Activated T-cell treated with anti-CD3 and anti-CD28 coated beads, Interleukin-2, amount 50 U/mL, for 24 hours (primary cell): ENCODE results near the gene ZKSCAN8.

ENCODE experiments used
- DNase-seq: peaks from one replicate; pipeline ENCODE4 v3.0.0-alpha.2; 2020
- H3K27ac Mint-ChIP-seq: 2 replicates; pipeline ENCODE4 v1.8.0; 2020; ENCODE audit warnings: mild to moderate bottlenecking, mixed read lengths
- H3K27me3 Mint-ChIP-seq: 2 replicates; pipeline ENCODE4 v1.8.0; 2020; ENCODE audit warnings: mixed read lengths
- H3K36me3 Mint-ChIP-seq: 2 replicates; pipeline ENCODE4 v1.8.0; 2020; ENCODE audit warnings: low read depth, mixed read lengths
- H3K4me1 Mint-ChIP-seq: 2 replicates; pipeline ENCODE4 v1.8.0; 2020; ENCODE audit warnings: low read depth, mixed read lengths
- H3K4me3 Mint-ChIP-seq: 2 replicates; pipeline ENCODE4 v1.8.0; 2020; ENCODE audit warnings: mild to moderate bottlenecking, moderate library complexity, mixed read lengths
- H3K9me3 Mint-ChIP-seq: 2 replicates; pipeline ENCODE4 v1.8.0; 2020; ENCODE audit warnings: mixed read lengths

The ZKSCAN8 gene

DNA sequence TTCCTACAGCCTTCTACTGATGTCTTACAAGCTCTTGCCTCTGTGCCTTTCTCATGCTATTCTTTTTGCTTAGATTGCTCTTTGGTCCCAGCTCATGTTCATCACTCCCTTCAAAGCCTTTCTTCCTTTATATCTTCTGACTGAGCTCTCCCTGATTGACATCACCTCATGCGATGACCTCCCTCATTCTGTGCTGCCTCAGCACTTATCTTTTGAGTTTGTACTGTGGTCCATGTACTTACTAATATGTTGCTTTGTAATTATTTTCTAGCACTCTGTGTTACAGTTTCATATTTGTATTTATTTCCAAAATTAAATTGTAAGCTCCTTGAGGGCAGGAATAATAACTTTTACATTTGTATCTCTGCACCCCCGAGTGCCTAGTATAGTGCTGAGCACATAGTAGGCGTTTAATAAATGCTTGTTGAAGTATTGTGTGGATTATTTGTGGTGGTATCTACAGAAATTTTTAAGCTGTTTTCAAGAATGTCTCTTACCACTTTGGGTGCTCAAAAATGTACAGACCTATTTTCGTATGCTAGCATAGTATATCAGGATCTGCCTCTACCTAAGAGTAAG, 17.4 kb downstream of the ZKSCAN8 start:
- Mint-ChIP-seq H3K4me3 (no peak overlapping the region), H3K36me3 (peaks cover 77% of the 10 kb centered on the region)

DNA sequence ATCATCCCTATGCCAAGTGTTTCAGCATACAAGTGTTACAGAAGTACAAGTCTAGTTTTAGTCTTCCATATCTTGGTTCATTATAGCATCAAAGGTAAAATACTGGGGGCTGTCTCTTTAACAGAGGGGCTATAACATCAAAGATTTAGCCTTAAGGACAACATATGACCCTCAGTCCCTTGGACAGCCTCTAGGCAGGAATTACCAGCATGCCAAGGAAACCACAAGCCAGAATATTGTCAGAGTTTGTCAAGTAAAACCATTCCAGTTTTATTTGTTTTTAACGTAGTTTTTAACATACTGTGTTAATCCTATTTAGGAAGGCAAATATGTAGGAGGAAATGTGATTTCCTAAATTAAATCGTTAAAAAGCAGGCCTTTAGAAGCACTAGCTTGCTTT, 18.6 kb downstream of the ZKSCAN8 start:
- Mint-ChIP-seq H3K36me3 (peaks cover 66% of the 10 kb centered on the region), H3K4me1 (peaks cover 16% of the 10 kb centered on the region), H3K9me3 (peaks cover 12% of the 10 kb centered on the region), H3K27ac (no peak overlapping the region), H3K27me3 (peaks cover 2% of the 10 kb centered on the region), H3K4me3 (no peak overlapping the region)
- no peak for DNase-seq

More for the DNA sequence above, 17.4 kb downstream of the ZKSCAN8 start:
- Mint-ChIP-seq H3K27ac (no peak overlapping the region), H3K4me1 (peaks cover 16% of the 10 kb centered on the region), H3K27me3 (no peaks in the 10 kb centered on the region), H3K9me3 (peaks cover 12% of the 10 kb centered on the region)
- DNase-seq = no peak

DNA sequence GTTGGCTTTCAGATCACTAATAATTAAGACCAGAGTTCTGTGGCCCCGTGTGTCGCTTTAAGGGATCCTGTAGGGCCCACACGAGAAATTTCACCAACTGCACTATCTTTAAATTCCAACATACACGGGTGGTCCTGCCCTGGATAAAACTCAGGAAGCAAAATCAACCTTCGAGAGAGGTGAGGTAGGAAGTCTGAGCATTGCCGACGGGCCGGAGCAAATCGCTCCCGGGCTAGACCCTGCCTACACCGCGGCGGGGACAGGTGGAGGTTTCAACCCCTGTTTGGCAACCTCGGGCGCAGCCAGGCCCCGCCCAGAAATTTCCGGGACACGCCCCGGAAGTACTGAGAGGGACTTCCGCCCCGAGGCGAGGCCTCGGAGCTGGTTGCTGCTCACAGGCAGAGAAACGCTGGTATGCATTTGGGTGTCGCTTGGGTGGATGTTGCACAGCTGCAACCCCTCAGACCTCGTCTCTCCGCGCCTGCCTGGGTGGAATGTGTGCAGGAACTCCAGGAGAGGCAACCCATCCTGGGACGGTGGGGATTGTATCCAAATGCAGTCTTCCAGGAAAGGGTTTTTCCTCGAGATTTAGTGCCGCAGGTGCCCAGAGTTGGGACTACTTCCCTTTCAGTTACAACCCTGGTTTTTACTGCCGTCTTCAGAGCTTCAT, 19.9 kb downstream of the ZKSCAN8 start:
- peak overlapping the region; percentile 78 for H3K4me3 Mint-ChIP-seq
- no peak overlapping the region for H3K27ac Mint-ChIP-seq
- H3K4me1 Mint-ChIP-seq = peaks cover 16% of the 10 kb centered on the region
- peaks cover 53% of the 10 kb centered on the region for H3K36me3 Mint-ChIP-seq
- H3K27me3 Mint-ChIP-seq = peaks cover 3% of the 10 kb centered on the region
- DNase-seq = peak; percentile 95
- peaks cover 12% of the 10 kb centered on the region for H3K9me3 Mint-ChIP-seq

DNA sequence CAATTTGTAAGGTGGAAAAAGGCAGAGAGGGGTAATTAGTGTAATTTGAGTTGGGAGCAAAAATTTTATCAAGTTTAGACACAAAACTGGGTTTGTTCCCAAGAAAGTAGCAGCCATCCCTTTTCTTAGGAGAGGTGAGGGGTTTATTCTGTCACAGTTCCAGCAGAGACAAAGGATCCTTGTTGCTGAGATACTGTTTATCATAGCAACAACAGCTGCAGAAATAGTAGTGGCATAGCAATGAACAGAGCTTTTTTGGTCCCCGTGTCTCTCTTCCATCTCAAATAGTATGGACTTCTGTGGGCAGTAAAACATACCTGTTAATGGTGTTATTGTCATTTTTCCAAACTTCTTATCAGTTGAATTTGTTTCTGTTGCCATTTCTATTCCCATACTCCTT, 23.9 kb downstream of the ZKSCAN8 start:
- Mint-ChIP-seq H3K9me3 (peaks cover 12% of the 10 kb centered on the region), H3K27me3 (peaks cover 5% of the 10 kb centered on the region), H3K36me3 (peaks cover 17% of the 10 kb centered on the region), H3K4me1 (peaks cover 16% of the 10 kb centered on the region), H3K4me3 (no peak overlapping the region), H3K27ac (no peak overlapping the region)
- no peak for DNase-seq

DNA sequence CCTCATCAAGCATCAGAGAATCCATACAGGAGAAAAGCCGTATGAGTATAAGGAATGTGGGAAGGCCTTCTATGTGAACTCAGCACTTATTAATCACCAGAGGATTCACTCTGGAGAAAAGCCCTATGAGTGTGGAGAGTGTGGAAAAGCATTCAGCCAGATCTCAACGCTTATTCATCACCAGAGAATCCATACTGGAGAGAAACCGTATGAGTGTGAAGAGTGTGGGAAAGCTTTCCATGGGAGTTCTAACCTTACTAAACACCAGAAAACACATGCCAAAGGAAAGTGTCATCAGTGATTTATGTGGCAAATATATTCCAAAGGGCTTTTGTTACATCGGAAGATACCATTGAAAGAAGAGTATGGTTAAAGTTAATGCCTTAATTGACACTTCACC, 25.4 kb downstream of the ZKSCAN8 start:
- Mint-ChIP-seq H3K4me3 (no peak overlapping the region), H3K4me1 (peaks cover 4% of the 10 kb centered on the region), H3K27me3 (peaks cover 5% of the 10 kb centered on the region), H3K36me3 (peaks cover 5% of the 10 kb centered on the region), H3K27ac (no peak overlapping the region), H3K9me3 (peaks cover 4% of the 10 kb centered on the region)
- DNase-seq = no peak

DNA sequence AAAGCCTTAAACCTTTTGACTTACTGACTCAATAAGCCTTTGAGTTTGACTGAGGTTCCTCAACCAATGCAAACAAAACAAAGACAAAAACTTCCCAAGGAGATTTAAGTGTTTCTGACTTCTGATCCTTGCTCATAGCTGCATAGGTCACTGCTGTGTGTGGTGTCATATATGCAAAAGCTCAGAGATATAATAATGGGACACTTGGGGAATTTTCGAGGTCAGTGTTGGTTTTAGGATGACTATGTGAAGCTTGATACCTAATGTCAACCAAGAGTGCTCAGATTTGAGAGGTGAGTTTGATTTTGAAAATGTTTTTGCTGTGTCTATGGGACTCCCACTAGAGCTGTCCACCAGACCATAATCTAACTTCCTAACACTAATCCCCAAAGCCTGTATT, 26.2 kb downstream of the ZKSCAN8 start:
- H3K9me3 Mint-ChIP-seq = no peaks in the 10 kb centered on the region
- H3K27me3 Mint-ChIP-seq = peaks cover 5% of the 10 kb centered on the region
- no peak for DNase-seq

DNA sequence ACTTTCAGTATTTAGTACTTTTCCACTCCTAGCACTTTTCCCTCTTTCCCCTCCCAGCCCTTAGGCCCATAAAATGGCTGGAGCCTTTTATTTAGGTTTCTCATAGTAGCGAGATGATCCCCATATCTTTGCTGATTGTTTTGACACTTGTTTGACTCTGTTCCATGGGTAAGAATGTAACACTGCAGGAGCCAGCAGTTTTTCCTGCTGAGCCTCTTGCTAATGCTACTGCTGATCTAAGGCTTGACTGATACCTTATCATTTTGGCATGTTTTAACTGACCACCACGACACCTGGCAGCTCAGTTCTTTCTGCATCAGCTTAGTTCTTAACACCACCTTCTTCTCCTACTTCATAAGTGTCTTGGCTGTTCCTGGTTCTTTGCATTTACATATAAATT, 29.6 kb downstream of the ZKSCAN8 start:
- no peak for DNase-seq
- H3K9me3 Mint-ChIP-seq = no peaks in the 10 kb centered on the region
- no peaks in the 10 kb centered on the region for H3K36me3 Mint-ChIP-seq
- H3K4me1 Mint-ChIP-seq = no peaks in the 10 kb centered on the region
- no peak overlapping the region for H3K4me3 Mint-ChIP-seq
- peaks cover 25% of the 10 kb centered on the region for H3K27me3 Mint-ChIP-seq
- no peak overlapping the region for H3K27ac Mint-ChIP-seq

More for the DNA sequence above, 26.2 kb downstream of the ZKSCAN8 start:
- H3K36me3 Mint-ChIP-seq = no peaks in the 10 kb centered on the region
- no peak overlapping the region for H3K4me3 Mint-ChIP-seq
- H3K27ac Mint-ChIP-seq = no peak overlapping the region
- H3K4me1 Mint-ChIP-seq = no peaks in the 10 kb centered on the region

DNA sequence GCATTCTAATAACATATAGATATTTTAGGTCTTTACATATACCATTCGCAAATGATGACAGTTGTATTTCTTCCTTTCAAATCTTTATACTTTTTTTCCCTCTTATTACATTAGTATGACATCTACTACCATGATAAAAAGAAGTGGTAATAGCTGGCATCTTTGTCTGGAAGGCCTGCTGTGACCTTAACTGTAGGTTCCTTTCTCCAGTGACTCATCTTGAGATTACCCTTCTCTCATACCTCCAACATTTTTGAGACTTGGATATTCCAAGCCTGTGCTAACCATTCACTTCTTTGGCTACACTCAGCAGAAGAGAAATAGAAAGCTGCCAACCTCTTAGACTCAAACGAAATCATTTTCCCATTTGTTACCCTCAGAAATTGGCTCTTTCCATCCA, 30.3 kb downstream of the ZKSCAN8 start:
- H3K36me3 Mint-ChIP-seq = no peaks in the 10 kb centered on the region
- H3K27me3 Mint-ChIP-seq = peaks cover 31% of the 10 kb centered on the region
- no peak overlapping the region for H3K27ac Mint-ChIP-seq
- H3K4me1 Mint-ChIP-seq = no peaks in the 10 kb centered on the region
- no peak for DNase-seq
- H3K9me3 Mint-ChIP-seq = no peaks in the 10 kb centered on the region
- H3K4me3 Mint-ChIP-seq = no peak overlapping the region

DNA sequence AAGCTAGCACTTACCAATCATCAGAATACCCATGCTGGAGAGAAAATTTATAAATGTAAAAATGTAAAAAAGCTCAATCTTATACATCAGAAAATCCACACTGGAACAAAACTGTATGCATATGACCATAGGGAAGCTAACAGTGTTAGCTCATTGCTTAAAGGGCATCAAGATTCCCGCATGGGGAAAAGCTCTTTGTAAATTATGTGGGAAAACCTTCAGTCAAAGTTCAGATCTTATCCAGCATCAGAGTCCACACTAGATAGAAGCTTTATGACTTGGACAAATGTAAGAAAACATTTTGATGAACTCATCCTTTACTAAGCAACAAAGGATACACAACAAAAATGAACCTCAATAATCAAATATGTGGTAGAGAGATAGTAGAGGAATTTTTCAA, 34.7 kb downstream of the ZKSCAN8 start:
- H3K4me3 Mint-ChIP-seq = no peak overlapping the region
- H3K27me3 Mint-ChIP-seq = peaks cover 53% of the 10 kb centered on the region
- H3K27ac Mint-ChIP-seq = no peak overlapping the region
- H3K9me3 Mint-ChIP-seq = no peaks in the 10 kb centered on the region
- no peaks in the 10 kb centered on the region for H3K4me1 Mint-ChIP-seq
- no peak for DNase-seq
- no peaks in the 10 kb centered on the region for H3K36me3 Mint-ChIP-seq

DNA sequence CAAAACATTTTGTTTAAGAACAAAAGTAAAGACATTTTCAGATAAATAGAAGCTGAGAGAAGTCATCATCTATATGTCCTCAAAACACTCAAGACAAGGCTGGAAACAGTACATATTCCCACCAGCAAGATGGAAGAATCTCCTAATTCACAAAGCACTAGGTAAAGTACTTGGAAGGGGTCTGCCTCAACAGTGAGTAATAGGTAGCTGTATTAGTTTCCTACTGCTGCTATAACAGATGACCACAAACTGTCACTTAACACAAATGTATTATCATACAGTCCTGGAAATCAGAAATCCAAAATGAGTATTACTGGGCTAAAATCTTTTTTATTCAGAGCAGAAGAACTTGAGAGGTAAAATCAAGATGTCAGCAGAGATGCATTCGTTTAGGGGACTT, 40.6 kb downstream of the ZKSCAN8 start:
- no peaks in the 10 kb centered on the region for H3K4me1 Mint-ChIP-seq
- no peaks in the 10 kb centered on the region for H3K36me3 Mint-ChIP-seq
- H3K27ac Mint-ChIP-seq = no peak overlapping the region
- no peak for DNase-seq
- peaks cover 27% of the 10 kb centered on the region for H3K27me3 Mint-ChIP-seq
- peaks cover 12% of the 10 kb centered on the region for H3K9me3 Mint-ChIP-seq
- no peak overlapping the region for H3K4me3 Mint-ChIP-seq

DNA sequence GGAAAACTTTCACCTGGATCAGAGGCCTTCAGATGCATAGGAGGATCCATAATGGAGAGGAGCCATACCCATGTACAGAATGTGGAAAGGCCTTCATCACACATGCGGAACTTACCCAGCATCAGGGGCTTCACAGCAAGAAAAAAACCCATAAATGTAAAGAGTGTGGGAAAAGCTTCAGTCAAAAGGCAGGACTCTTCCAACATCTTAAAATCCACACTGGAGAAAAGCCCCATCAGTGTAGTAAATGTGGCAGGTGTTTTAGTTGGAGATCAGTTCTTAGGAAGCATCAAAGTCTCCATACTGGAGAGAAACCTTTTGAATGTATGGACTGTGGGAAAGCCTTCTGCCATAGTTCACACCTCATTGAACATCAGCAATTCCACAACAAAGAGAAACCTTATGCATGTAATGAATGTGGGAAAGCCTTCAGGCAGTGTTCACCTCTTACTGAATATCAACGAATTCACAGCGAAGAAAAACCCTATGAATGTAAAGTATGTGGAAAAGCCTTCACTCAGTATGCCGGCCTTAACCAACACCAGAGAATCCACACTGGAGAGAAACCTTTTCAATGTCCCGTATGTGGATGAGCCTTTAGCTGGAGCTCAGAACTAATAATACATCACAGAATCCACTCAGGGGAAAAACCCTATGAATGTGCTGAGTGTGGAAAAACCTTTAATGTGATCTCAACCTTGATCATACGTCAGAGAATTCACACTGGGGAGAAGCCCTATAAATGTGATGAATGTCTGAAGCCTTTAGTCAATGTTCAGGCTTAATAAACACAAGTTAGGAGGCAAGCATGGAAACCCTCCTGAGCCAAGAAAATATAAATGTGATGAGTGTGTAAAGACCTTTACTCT, 46.7 kb downstream of the ZKSCAN8 start:
- no peak overlapping the region for H3K27ac Mint-ChIP-seq

DNA sequence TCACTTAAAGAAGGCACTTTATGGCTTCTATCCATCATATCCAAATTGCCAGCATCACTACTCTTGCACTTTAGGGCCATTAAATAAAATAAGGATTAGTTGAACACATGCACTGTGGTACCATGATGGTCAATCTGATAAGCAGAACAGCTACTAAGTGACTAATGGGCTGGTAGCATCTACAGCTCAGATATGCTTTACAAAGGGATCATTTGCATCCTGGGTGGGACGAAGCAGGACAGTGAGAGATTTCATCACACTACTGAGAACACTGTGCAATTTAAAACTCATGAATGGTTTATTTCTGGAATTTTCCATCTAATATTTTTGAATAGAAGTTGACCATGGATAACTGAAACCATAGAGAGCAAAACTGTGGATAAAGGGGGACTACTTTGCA, 58.3 kb downstream of the ZKSCAN8 start:
- H3K27me3 Mint-ChIP-seq = peaks cover 74% of the 10 kb centered on the region
- H3K4me3 Mint-ChIP-seq = no peak overlapping the region
- peaks cover 39% of the 10 kb centered on the region for H3K9me3 Mint-ChIP-seq
- H3K4me1 Mint-ChIP-seq = peaks cover 5% of the 10 kb centered on the region
- H3K27ac Mint-ChIP-seq = no peak overlapping the region
- DNase-seq = no peak
- no peaks in the 10 kb centered on the region for H3K36me3 Mint-ChIP-seq

More for the DNA sequence above, 46.7 kb downstream of the ZKSCAN8 start:
- H3K36me3 Mint-ChIP-seq = peaks cover 7% of the 10 kb centered on the region
- H3K27me3 Mint-ChIP-seq = peaks cover 15% of the 10 kb centered on the region
- no peak for DNase-seq
- H3K4me3 Mint-ChIP-seq = no peak overlapping the region
- peaks cover 53% of the 10 kb centered on the region for H3K9me3 Mint-ChIP-seq
- no peaks in the 10 kb centered on the region for H3K4me1 Mint-ChIP-seq

DNA sequence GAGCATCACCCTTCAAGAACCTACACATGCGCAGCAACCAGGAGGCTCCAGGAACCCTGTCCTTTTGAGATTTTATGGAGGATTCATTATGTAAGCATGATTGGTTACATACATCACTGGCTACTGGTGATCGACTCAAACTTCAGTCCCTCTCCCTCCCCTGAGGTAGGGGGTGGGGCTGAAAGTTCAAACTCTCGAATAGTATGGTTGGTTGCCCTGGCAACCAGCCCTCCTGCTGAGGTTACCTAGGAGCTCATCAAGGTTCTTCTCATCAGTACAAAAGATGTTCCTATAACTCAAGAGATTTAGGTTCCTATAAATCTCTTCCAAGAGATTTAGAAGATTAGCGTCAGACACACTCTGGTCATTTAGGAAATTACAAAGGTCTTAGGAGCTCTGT, 61.5 kb downstream of the ZKSCAN8 start:
- peaks cover 75% of the 10 kb centered on the region for H3K27me3 Mint-ChIP-seq

DNA sequence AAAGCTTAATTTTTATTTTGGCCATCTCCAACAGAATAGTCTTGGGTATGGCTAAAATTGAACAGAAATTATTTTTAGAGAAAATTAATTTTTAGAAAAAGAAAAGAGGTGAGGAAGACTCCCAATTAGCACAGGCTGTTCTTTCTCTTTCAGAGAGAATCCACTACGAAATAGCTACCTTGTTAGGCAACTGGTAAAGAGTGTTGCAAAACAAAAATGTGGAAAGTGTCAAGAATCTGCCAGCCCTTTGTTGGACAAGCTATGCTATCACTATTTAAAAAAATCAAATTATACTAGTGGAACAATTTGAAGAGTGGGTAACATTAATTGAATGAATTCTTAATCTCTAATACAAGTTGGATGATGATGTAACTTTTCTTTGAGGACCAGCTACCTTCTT, 64.2 kb downstream of the ZKSCAN8 start:
- H3K4me1 Mint-ChIP-seq = peaks cover 19% of the 10 kb centered on the region
- DNase-seq = no peak
- peaks cover 71% of the 10 kb centered on the region for H3K27me3 Mint-ChIP-seq
- H3K9me3 Mint-ChIP-seq = peaks cover 12% of the 10 kb centered on the region
- no peaks in the 10 kb centered on the region for H3K36me3 Mint-ChIP-seq
- no peak overlapping the region for H3K4me3 Mint-ChIP-seq
- H3K27ac Mint-ChIP-seq = no peak overlapping the region

More for the DNA sequence above, 61.5 kb downstream of the ZKSCAN8 start:
- DNase-seq = no peak
- Mint-ChIP-seq H3K9me3 (peaks cover 24% of the 10 kb centered on the region), H3K36me3 (no peaks in the 10 kb centered on the region), H3K4me1 (peaks cover 16% of the 10 kb centered on the region), H3K4me3 (no peak overlapping the region), H3K27ac (no peak overlapping the region)

DNA sequence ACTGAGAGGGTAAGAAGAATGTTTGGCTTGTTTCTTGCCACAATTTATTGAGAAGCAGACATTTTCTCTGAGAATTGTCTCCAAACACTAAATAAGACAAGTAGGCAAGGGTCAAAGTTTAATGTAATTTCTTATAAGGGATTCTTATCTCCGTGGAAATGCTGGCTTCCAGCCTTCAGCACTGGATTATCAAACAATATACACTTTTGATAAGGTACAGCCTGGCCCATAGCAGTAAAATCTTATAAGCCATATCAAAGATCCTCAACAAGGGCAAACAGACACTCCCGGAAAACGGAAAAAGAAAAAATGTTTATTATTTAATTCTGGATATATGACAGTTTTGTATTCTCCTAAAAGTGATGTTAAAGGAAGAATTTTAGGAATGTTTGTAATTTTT, 64.8 kb downstream of the ZKSCAN8 start:
- no peak for DNase-seq
- peaks cover 73% of the 10 kb centered on the region for H3K27me3 Mint-ChIP-seq
- no peaks in the 10 kb centered on the region for H3K36me3 Mint-ChIP-seq
- H3K9me3 Mint-ChIP-seq = peaks cover 12% of the 10 kb centered on the region
- H3K4me3 Mint-ChIP-seq = no peak overlapping the region
- H3K27ac Mint-ChIP-seq = no peak overlapping the region
- H3K4me1 Mint-ChIP-seq = peaks cover 19% of the 10 kb centered on the region
